A673 (cell line): ENCODE results near the gene COPS9.

Experiments used
- EZH2 ChIP-seq: fragments of 200-600 bp; sonication (generic); IDR thresholded peaks from 2 replicates; pipeline ENCODE4 v1.6.1; 2017; ENCODE audit warnings: borderline replicate concordance, low read depth, mild to moderate bottlenecking, mixed read lengths, antibody characterized with exemption, low read length; ENCODE audit not compliant: poor library complexity, severe bottlenecking
- TF ChIP-seq, protein P1 (sequence below): fragments of 300-800, 200-600 bp; sonication (generic); conservative IDR thresholded peaks from 2 replicates; pipeline ENCODE4 v1.5.1; 2017; ENCODE audit warnings: low read depth, mild to moderate bottlenecking, antibody characterized with exemption, low read length, moderate library complexity, mixed read lengths

DNA sequence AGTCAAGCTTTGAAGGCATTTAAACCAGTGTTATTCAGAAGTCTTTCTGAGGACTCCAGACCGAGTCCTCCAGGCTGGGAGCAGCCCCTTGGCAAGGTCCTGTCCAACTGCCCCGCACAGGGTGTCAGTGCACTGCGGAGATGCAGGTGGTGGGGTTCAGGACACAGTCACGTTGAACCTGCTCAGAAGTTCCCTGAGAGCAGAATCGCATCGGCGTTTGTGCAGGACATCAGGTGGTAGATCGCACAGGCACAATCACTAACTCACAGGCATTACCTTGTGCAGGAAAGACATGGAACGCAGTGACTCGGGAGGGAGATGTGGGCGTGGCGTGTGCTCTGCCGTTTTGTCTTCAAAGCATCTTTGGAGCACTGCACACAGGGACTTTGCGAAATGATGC is 10.4 kb downstream of the COPS9 start:
- TF ChIP-seq EZH2 = no peak
- TF ChIP-seq, protein P1, sequence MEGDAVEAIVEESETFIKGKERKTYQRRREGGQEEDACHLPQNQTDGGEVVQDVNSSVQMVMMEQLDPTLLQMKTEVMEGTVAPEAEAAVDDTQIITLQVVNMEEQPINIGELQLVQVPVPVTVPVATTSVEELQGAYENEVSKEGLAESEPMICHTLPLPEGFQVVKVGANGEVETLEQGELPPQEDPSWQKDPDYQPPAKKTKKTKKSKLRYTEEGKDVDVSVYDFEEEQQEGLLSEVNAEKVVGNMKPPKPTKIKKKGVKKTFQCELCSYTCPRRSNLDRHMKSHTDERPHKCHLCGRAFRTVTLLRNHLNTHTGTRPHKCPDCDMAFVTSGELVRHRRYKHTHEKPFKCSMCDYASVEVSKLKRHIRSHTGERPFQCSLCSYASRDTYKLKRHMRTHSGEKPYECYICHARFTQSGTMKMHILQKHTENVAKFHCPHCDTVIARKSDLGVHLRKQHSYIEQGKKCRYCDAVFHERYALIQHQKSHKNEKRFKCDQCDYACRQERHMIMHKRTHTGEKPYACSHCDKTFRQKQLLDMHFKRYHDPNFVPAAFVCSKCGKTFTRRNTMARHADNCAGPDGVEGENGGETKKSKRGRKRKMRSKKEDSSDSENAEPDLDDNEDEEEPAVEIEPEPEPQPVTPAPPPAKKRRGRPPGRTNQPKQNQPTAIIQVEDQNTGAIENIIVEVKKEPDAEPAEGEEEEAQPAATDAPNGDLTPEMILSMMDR = no peak
